Liver (tissue), 9 donors: ENCODE measurements around the gene ADCY9. TPM values are rescaled to one million over a fixed set of nuclear protein-coding genes. Genes with fewer than 3 reads are reported as not detected.
"Not testable (repeated sequence)": the region's sequence is repeated elsewhere in the genome, so short reads cannot be mapped to it uniquely, and the experiment has no call there.

Source experiments
- DNase-seq: peaks from one replicate; pipeline ENCODE4 v3.0.0-alpha.2; 2017; ENCODE audit warnings: low spot score
- H3K27ac ChIP-seq, 2 donors: one replicate each; pipeline ENCODE4 v1.7.0; 2013; ENCODE audit warnings: inconsistent platforms in 2 of 2, low read length in 2 of 2, control low read depth in 1 of 2, low read depth in 1 of 2, mild to moderate bottlenecking in 1 of 2
- H3K27me3 ChIP-seq, 4 donors: one replicate each; pipeline versions ENCODE4 v1.6.1 to v1.7.0; 2013; ENCODE audit warnings: low read length in 3 of 4, inconsistent platforms in 1 of 4, mild to moderate bottlenecking in 1 of 4, moderate library complexity in 1 of 4; ENCODE audit not compliant: control insufficient read depth in 4 of 4, insufficient read depth in 4 of 4
- H3K36me3 ChIP-seq, 4 donors: one replicate each; pipeline versions ENCODE4 v1.6.1 to v1.7.0; 2013; ENCODE audit warnings: low read length in 3 of 4, mild to moderate bottlenecking in 3 of 4, low read depth in 1 of 4, moderate library complexity in 1 of 4; ENCODE audit not compliant: control insufficient read depth in 4 of 4, insufficient read depth in 3 of 4
- H3K4me1 ChIP-seq, 4 donors: one replicate each; pipeline versions ENCODE4 v1.6.1 to v1.7.0; 2013; ENCODE audit warnings: low read length in 3 of 4, mild to moderate bottlenecking in 3 of 4, moderate library complexity in 1 of 4; ENCODE audit not compliant: control insufficient read depth in 4 of 4, insufficient read depth in 4 of 4
- H3K4me3 ChIP-seq, 3 donors: one replicate each; pipeline versions ENCODE4 v1.6.1 to v1.7.0; 2013; ENCODE audit warnings: low read length in 3 of 3, control low read depth in 1 of 3, low read depth in 1 of 3, mild to moderate bottlenecking in 1 of 3
- H3K9ac ChIP-seq, 2 donors: one replicate each; pipeline ENCODE4 v1.7.0; 2013; ENCODE audit warnings: low read length in 2 of 2, mild to moderate bottlenecking in 2 of 2, moderate library complexity in 2 of 2, control low read depth in 1 of 2, low read depth in 1 of 2
- H3K9me3 ChIP-seq, 4 donors: one replicate each; pipeline versions ENCODE4 v1.6.1 to v1.7.0; 2013; ENCODE audit warnings: low read length in 3 of 4; ENCODE audit not compliant: control insufficient read depth in 4 of 4
- EGR1 ChIP-seq, 2 donors: IDR thresholded peaks; 2 replicates each; pipeline ENCODE4 v1.6.1; 2016 to 2018; ENCODE audit warnings: antibody characterized with exemption in 2 of 2, low read depth in 2 of 2
- FOXA1 ChIP-seq: IDR thresholded peaks from 2 replicates; pipeline ENCODE4 v1.6.1; 2016; ENCODE audit warnings: antibody characterized with exemption
- FOXA2 ChIP-seq: IDR thresholded peaks from 2 replicates; pipeline ENCODE4 v1.6.1; 2016; ENCODE audit warnings: antibody characterized with exemption
- GABPA ChIP-seq, 2 donors: IDR thresholded peaks in 1 of 2; conservative IDR thresholded peaks in 1 of 2; 2 replicates each; pipeline ENCODE4 v1.6.1; 2016; ENCODE audit warnings: antibody characterized with exemption in 2 of 2, mild to moderate bottlenecking in 1 of 2, moderate library complexity in 1 of 2
- HNF4A ChIP-seq, 2 donors: conservative IDR thresholded peaks; 2 replicates each; pipeline ENCODE4 v1.6.1; 2016; ENCODE audit warnings: antibody characterized with exemption in 2 of 2, mild to moderate bottlenecking in 2 of 2
- HNF4G ChIP-seq: IDR thresholded peaks from 2 replicates; pipeline ENCODE4 v1.6.1; 2016; ENCODE audit warnings: antibody characterized with exemption
- JUND ChIP-seq, 2 donors: IDR thresholded peaks; 2 replicates each; pipeline ENCODE4 v1.6.1; 2016; ENCODE audit warnings: antibody characterized with exemption in 2 of 2
- NR2F2 ChIP-seq: IDR thresholded peaks from 2 replicates; pipeline ENCODE4 v1.6.1; 2016; ENCODE audit warnings: antibody characterized with exemption
- RAD21 ChIP-seq, 2 donors: IDR thresholded peaks; 2 replicates each; pipeline ENCODE4 v1.6.1; 2016; ENCODE audit warnings: antibody characterized with exemption in 2 of 2, mild to moderate bottlenecking in 2 of 2
- RXRA ChIP-seq, 2 donors: IDR thresholded peaks; 2 replicates each; pipeline ENCODE4 v1.6.1; 2017 to 2018; ENCODE audit warnings: antibody characterized with exemption in 2 of 2, mild to moderate bottlenecking in 1 of 2
- SP1 ChIP-seq: IDR thresholded peaks from 2 replicates; pipeline ENCODE4 v1.6.1; 2018; ENCODE audit warnings: antibody characterized with exemption, mild to moderate bottlenecking
- TAF1 ChIP-seq: conservative IDR thresholded peaks from 2 replicates; pipeline ENCODE4 v1.6.1; 2016; ENCODE audit warnings: antibody characterized with exemption, mild to moderate bottlenecking
- YY1 ChIP-seq: IDR thresholded peaks from 2 replicates; pipeline ENCODE4 v1.6.1; 2016; ENCODE audit warnings: antibody characterized with exemption, mild to moderate bottlenecking
- WGBS: extraction: QIAGEN DNeasy Blood & Tissue Kit; methylation state at CpG from one replicate; pipeline ENCODE4 v1.1.7; 2013; 5-methylcytosine and 5-hydroxymethylcytosine counted together
- polyA plus RNA-seq, 2 donors: library from polyadenylated mRNA; stranded (reverse) in 1 of 2; unstranded in 1 of 2; fragments of 200-250 nt in 1 of 2; fragments of >200 nt in 1 of 2; fragmentation: Nextera tagmentation in 1 of 2; extraction: Ambion mirVana in 1 of 2; gene quantifications; one replicate each; pipeline versions ENCODE4 v1.2.1 to v1.2.3, GENCODE V29; 2013 to 2015
- total RNA-seq, 2 donors: library from RNA; depleted of rRNA; stranded (reverse); fragments of >200 nt; gene quantifications; one replicate each; pipeline ENCODE4 v1.2.3, GENCODE V29; 2014
- TF ChIP-seq, protein P1 (sequence below): IDR thresholded peaks from 2 replicates; pipeline ENCODE4 v1.6.1; 2016; ENCODE audit warnings: antibody characterized with exemption, mild to moderate bottlenecking
- TF ChIP-seq, protein P2 (sequence below): fragments of 150-350 bp; IDR thresholded peaks from 2 replicates; pipeline ENCODE4 v1.5.1; 2017; ENCODE audit warnings: improper control_type of control experiment, low read depth, low read length; ENCODE audit not compliant: missing input control
- TF ChIP-seq, protein P3 (sequence below): IDR thresholded peaks from 2 replicates; pipeline ENCODE4 v1.6.1; 2016; ENCODE audit warnings: antibody characterized with exemption
- TF ChIP-seq, protein P4 (sequence below): IDR thresholded peaks from 2 replicates; pipeline ENCODE4 v1.6.1; 2016; ENCODE audit warnings: antibody characterized with exemption
- TF ChIP-seq, protein P5 (sequence below): IDR thresholded peaks from 2 replicates; pipeline ENCODE4 v1.6.1; 2016; ENCODE audit warnings: antibody characterized with exemption
- donor health status: healthy.
- donor health status: healthy.
- donor health status: healthy.
- donor health status: healthy.
- donor health status: healthy.

Gene ADCY9
- total and polyA plus RNA-seq, 4 donors: 3.6 to 25.1 (median 11.0) TPM

DNA sequence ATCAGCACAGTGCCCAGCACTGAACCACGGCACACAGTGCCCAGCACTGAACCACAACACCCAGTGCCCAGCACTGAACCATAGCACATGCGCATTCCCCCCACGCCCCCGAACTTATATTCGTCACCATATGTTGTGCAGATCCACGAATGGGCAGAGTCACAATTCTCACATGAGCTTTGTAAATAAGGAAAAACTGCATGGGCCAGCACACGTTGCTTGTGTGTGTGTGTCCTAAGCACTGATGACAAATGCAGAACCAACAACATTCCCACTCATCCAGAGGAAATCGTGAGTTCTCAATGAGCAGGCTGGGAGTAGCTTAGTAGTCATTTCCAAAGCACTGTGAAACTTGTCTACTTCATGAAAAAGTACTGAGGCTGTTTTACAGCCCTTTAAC is 70.0 kb downstream of the ADCY9 start:
- Histone ChIP-seq H3K4me3 (no peak overlapping the region), H3K9me3 (no peaks in the 10 kb centered on the region), H3K4me1 (no peaks in the 10 kb centered on the region), H3K27ac (no peak overlapping the region), H3K9ac (no peak overlapping the region), H3K36me3 (no peaks in the 10 kb centered on the region), H3K27me3 (no peaks in the 10 kb centered on the region)
- TF ChIP-seq, protein P1, sequence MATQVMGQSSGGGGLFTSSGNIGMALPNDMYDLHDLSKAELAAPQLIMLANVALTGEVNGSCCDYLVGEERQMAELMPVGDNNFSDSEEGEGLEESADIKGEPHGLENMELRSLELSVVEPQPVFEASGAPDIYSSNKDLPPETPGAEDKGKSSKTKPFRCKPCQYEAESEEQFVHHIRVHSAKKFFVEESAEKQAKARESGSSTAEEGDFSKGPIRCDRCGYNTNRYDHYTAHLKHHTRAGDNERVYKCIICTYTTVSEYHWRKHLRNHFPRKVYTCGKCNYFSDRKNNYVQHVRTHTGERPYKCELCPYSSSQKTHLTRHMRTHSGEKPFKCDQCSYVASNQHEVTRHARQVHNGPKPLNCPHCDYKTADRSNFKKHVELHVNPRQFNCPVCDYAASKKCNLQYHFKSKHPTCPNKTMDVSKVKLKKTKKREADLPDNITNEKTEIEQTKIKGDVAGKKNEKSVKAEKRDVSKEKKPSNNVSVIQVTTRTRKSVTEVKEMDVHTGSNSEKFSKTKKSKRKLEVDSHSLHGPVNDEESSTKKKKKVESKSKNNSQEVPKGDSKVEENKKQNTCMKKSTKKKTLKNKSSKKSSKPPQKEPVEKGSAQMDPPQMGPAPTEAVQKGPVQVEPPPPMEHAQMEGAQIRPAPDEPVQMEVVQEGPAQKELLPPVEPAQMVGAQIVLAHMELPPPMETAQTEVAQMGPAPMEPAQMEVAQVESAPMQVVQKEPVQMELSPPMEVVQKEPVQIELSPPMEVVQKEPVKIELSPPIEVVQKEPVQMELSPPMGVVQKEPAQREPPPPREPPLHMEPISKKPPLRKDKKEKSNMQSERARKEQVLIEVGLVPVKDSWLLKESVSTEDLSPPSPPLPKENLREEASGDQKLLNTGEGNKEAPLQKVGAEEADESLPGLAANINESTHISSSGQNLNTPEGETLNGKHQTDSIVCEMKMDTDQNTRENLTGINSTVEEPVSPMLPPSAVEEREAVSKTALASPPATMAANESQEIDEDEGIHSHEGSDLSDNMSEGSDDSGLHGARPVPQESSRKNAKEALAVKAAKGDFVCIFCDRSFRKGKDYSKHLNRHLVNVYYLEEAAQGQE: no peak
- TF ChIP-seq, protein P2, sequence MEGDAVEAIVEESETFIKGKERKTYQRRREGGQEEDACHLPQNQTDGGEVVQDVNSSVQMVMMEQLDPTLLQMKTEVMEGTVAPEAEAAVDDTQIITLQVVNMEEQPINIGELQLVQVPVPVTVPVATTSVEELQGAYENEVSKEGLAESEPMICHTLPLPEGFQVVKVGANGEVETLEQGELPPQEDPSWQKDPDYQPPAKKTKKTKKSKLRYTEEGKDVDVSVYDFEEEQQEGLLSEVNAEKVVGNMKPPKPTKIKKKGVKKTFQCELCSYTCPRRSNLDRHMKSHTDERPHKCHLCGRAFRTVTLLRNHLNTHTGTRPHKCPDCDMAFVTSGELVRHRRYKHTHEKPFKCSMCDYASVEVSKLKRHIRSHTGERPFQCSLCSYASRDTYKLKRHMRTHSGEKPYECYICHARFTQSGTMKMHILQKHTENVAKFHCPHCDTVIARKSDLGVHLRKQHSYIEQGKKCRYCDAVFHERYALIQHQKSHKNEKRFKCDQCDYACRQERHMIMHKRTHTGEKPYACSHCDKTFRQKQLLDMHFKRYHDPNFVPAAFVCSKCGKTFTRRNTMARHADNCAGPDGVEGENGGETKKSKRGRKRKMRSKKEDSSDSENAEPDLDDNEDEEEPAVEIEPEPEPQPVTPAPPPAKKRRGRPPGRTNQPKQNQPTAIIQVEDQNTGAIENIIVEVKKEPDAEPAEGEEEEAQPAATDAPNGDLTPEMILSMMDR: no peak
- TF ChIP-seq RXRA (IDR thresholded peaks at IDR 0.05): no peak
- no peak for TF ChIP-seq GABPA (IDR thresholded peaks at IDR 0.05 in 1 of 2, conservative IDR thresholded peaks at IDR 0.05 in 1 of 2)
- no peak for TF ChIP-seq FOXA1
- TF ChIP-seq, protein P3, sequence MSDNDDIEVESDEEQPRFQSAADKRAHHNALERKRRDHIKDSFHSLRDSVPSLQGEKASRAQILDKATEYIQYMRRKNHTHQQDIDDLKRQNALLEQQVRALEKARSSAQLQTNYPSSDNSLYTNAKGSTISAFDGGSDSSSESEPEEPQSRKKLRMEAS: no peak
- TF ChIP-seq, protein P4, sequence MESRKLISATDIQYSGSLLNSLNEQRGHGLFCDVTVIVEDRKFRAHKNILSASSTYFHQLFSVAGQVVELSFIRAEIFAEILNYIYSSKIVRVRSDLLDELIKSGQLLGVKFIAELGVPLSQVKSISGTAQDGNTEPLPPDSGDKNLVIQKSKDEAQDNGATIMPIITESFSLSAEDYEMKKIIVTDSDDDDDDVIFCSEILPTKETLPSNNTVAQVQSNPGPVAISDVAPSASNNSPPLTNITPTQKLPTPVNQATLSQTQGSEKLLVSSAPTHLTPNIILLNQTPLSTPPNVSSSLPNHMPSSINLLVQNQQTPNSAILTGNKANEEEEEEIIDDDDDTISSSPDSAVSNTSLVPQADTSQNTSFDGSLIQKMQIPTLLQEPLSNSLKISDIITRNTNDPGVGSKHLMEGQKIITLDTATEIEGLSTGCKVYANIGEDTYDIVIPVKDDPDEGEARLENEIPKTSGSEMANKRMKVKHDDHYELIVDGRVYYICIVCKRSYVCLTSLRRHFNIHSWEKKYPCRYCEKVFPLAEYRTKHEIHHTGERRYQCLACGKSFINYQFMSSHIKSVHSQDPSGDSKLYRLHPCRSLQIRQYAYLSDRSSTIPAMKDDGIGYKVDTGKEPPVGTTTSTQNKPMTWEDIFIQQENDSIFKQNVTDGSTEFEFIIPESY: no peak
- no peak for TF ChIP-seq YY1
- TF ChIP-seq HNF4A (conservative IDR thresholded peaks at IDR 0.05): no peak
- TF ChIP-seq NR2F2: no peak
- TF ChIP-seq RAD21 (IDR thresholded peaks at IDR 0.05): no peak
- TF ChIP-seq, protein P5, sequence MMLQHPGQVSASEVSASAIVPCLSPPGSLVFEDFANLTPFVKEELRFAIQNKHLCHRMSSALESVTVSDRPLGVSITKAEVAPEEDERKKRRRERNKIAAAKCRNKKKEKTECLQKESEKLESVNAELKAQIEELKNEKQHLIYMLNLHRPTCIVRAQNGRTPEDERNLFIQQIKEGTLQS: no peak
- no peak for TF ChIP-seq EGR1 (IDR thresholded peaks at IDR 0.05; ENCODE audit: low read depth in 2 of 2)
- TF ChIP-seq TAF1: no peak
- no peak for TF ChIP-seq HNF4G
- no peak for TF ChIP-seq JUND (IDR thresholded peaks at IDR 0.05)
- TF ChIP-seq SP1: no peak
- TF ChIP-seq FOXA2: no peak
- WGBS: 94% methylated on average over 8 of the region's 8 CpGs
- no peak for DNase-seq

DNA sequence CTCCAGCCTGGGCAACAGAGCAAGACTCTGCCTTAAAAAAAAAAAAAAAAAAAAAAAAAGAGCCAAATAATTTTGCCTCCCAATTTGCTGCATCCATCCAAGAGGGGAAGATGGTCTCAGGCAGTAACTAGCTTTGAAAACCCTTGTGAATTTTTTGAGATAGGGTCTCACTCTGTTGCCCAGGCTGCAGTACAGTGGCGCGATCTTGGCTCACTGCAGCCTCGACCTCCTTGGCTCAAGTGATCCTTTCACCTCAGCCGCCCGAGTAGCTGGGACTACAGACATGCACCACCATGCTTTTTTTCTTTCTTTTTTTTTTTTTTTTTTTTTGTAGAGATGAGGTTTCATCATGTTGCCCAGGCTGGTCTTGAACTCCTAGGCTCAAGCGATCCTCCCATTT is 70.7 kb downstream of the ADCY9 start:
- H3K36me3 ChIP-seq: not testable (repeated sequence)

More for the DNA sequence above, 70.7 kb downstream of the ADCY9 start:
- 91% methylated on average over 6 of the region's 6 CpGs for WGBS
- H3K27me3 ChIP-seq, H3K9ac ChIP-seq, H3K4me3 ChIP-seq, DNase-seq, H3K27ac ChIP-seq, H3K9me3 ChIP-seq, H3K4me1 ChIP-seq: not testable (repeated sequence)
